Activated B cell treated with CpG ODN at 0.5 μM for 24 hours (primary cell): ENCODE measurements around the gene ABCB6. TPM values are rescaled to one million over a fixed set of nuclear protein-coding genes. Genes with fewer than 3 reads are reported as not detected.

Source experiments
- ATAC-seq: fragments of 200-7000 bp; cut with Tn5 transposase; one replicate; pipeline ENCODE4 v1.10.0; 2021; ENCODE audit warnings: low read depth, mild to moderate bottlenecking, moderate library complexity
- CTCF ChIA-PET: fragments of 350-600 bp; sonication (Branson Sonifier 250); formaldehyde crosslinking; loops from one replicate; lab custom pipeline; 2021; ENCODE audit warnings: antibody characterized with exemption; lab: Charles Lee
- POLR2A ChIA-PET: fragments of 350-600 bp; sonication (Branson Sonifier 250); formaldehyde crosslinking; loops from one replicate; lab custom pipeline; 2021; ENCODE audit warnings: antibody characterized with exemption; lab: Charles Lee
- DNase-seq: peaks from one replicate; pipeline ENCODE4 v3.0.0; 2022
- H3K27ac Mint-ChIP-seq: one replicate; pipeline ENCODE4 v1.8.0; 2020; ENCODE audit warnings: mixed read lengths
- H3K27me3 Mint-ChIP-seq: one replicate; pipeline ENCODE4 v1.8.0; 2021; ENCODE audit warnings: mixed read lengths
- H3K36me3 Mint-ChIP-seq: one replicate; pipeline ENCODE4 v1.8.0; 2021; ENCODE audit warnings: low read depth, mixed read lengths
- H3K4me1 Mint-ChIP-seq: one replicate; pipeline ENCODE4 v1.8.0; 2021; ENCODE audit warnings: mixed read lengths
- H3K4me3 Mint-ChIP-seq: one replicate; pipeline ENCODE4 v1.8.0; 2020; ENCODE audit warnings: mild to moderate bottlenecking, mixed read lengths
- H3K9me3 Mint-ChIP-seq: one replicate; pipeline ENCODE4 v1.8.0; 2020; ENCODE audit warnings: mixed read lengths
- intact Hi-C: fragments of 100-400 bp; cut with micrococcal nuclease; formaldehyde crosslinking; loops from one replicate; pipeline ENCODE4 v1.15.1; 2024
- total RNA-seq: library from RNA; stranded (reverse); gene quantifications from 2 replicates; pipeline ENCODE4 v1.2.3, GENCODE V29; 2022
- TF ChIP-seq, protein P1 (sequence below): fragments of 200-600 bp; IDR thresholded peaks from one replicate; pipeline ENCODE4 v1.8.0; 2022; ENCODE audit warnings: antibody characterized with exemption, mild to moderate bottlenecking

ABCB6 gene
- total RNA-seq, 1 donor from 2014 or later: 16.6 TPM

DNA sequence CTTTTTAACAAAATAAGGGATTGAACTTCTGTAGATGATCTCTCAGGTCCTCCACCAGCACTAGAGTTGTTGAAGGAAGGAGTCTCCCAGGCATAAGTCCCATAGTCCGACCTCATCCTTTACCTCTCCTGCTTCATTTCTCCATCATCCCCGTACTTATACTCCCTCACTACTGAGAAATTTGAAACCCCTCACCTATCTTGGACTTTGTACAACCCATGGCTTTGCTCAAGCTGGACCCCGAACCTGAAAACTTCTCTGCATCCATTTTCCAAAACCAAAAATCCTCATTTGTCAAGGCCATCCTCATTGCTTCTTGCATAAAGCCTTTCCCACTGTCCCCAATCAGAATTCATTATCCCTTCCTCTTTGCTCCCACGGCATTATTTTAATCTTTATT, 57.7 kb downstream of the ABCB6 start:
- peaks cover 27% of the 10 kb centered on the region for H3K36me3 Mint-ChIP-seq
- H3K27ac Mint-ChIP-seq: peak overlapping the region; percentile 98
- intact Hi-C loops: loop anchor here (2.0 to 5.0 kb wide), 2 partner anchors 58 to 264 kb away; partner anchors contain the start of gene ABCB6
- ChIA-PET CTCF (interaction anchor here (2.6 kb wide), 1 partner anchor 131 kb away, joined by 6 read pairs; no protein-coding TSS in a partner anchor), POLR2A (interaction anchor here (0.8 to 1.1 kb wide), 3 partner anchors 13 to 57 kb away, joined by 3 read pairs; no protein-coding TSS in a partner anchor)
- H3K9me3 Mint-ChIP-seq: no peaks in the 10 kb centered on the region
- H3K4me3 Mint-ChIP-seq: peak overlapping the region; percentile 96
- TF ChIP-seq, protein P1, sequence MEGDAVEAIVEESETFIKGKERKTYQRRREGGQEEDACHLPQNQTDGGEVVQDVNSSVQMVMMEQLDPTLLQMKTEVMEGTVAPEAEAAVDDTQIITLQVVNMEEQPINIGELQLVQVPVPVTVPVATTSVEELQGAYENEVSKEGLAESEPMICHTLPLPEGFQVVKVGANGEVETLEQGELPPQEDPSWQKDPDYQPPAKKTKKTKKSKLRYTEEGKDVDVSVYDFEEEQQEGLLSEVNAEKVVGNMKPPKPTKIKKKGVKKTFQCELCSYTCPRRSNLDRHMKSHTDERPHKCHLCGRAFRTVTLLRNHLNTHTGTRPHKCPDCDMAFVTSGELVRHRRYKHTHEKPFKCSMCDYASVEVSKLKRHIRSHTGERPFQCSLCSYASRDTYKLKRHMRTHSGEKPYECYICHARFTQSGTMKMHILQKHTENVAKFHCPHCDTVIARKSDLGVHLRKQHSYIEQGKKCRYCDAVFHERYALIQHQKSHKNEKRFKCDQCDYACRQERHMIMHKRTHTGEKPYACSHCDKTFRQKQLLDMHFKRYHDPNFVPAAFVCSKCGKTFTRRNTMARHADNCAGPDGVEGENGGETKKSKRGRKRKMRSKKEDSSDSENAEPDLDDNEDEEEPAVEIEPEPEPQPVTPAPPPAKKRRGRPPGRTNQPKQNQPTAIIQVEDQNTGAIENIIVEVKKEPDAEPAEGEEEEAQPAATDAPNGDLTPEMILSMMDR: no peak
- ATAC-seq (no peak), DNase-seq (no peak)
- H3K27me3 Mint-ChIP-seq: no peaks in the 10 kb centered on the region
- H3K4me1 Mint-ChIP-seq: peaks cover 16% of the 10 kb centered on the region

DNA sequence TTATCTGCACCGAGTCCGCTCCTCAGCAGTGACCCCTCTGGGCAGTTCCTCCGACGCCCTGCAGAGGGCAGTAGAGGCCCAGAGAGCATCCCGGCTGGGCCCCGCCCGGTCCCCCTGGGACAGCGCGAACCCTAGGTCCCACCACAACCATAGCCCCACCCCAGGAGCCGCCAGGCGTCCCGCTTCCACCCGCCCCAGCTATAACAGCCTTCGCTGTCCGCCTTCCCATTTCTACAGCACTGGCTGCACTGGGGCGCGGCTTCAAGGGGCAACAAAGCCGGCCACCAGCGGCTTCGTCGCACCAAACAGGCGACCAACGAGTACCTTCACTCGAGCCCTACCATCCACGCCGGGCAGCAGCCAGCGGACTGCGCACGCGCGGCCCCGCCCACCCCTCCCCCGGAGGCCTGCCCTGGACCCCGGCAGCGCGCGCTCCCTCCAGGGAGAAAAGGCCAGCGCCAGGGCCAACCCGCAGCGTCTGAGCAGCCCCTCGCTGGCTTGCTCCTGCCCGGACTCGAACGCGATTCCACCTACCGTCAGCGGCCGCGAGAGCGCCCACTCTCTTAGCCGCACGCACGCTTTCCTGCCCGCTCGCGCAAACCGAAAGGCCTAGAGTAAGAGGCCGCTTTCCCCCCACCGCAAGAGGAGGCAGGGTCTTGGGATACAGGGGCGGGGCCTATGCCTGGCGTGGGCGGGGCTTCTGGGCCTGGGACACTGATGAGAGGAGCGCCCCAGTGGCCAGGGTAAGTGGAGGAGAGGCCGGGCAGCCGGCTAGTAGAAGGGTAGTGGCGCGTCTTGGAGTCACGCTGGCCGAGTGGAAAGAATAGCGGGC, 58.4 kb downstream of the ABCB6 start, which contains the start of gene NHEJ1:
TSS of gene NHEJ1 (minus strand) at position 630 of the 832 bp plus-strand sequence. CDS start 2,453 bp downstream, outside the sequence.
- no peaks in the 10 kb centered on the region for H3K9me3 Mint-ChIP-seq
- ATAC-seq: peak; percentile 87
- peaks cover 16% of the 10 kb centered on the region for H3K4me1 Mint-ChIP-seq
- H3K4me3 Mint-ChIP-seq: peak within 1 kb of the TSS; percentile 96
- intact Hi-C loops: loop anchor here (1.0 to 5.0 kb wide), 17 partner anchors 11 to 449 kb away; partner anchors contain the start of genes ABCB6, ANKZF1, ATG9A and CNPPD1
- peak within 1 kb of the TSS; percentile 98 for H3K27ac Mint-ChIP-seq
- peaks cover 27% of the 10 kb centered on the region for H3K36me3 Mint-ChIP-seq
- ChIA-PET CTCF (interaction anchor here (0.6 to 8.3 kb wide), 13 partner anchors 10 to 369 kb away, joined by 3 to 53 read pairs (median 6); partner anchors contain the start of genes CNPPD1, IHH and SLC23A3), POLR2A (interaction anchor here (0.6 to 2.6 kb wide), 15 partner anchors 15 to 381 kb away, joined by 3 to 11 read pairs (median 4); partner anchors contain the start of genes ABCB6, CNPPD1, DNPEP and ZFAND2B)
- TF ChIP-seq, protein P1: peak; percentile 42
- peak; percentile 96 for DNase-seq
- H3K27me3 Mint-ChIP-seq: no peaks in the 10 kb centered on the region

Other genes starting within 250 kb of the ABCB6 start
- not detected in 2 replicates for gene FEV, start 233.8 kb downstream of the ABCB6 start, total RNA-seq
- gene CRYBA2, start 225.5 kb downstream of the ABCB6 start, total RNA-seq: not detected in 2 replicates
- gene CFAP65, start 177.4 kb downstream of the ABCB6 start, total RNA-seq: not detected in 2 replicates
- gene IHH, start 158.0 kb downstream of the ABCB6 start, total RNA-seq: 0.10 TPM in 1 of 2 replicates, not detected in the other
- 19.1 and 25.0 TPM in 2 replicates for gene NHEJ1, start 58.1 kb downstream of the ABCB6 start, total RNA-seq
- 4.5 and 4.9 TPM in 2 replicates for gene SLC23A3, start 48.9 kb downstream of the ABCB6 start, total RNA-seq
- 144 and 147 TPM in 2 replicates for gene CNPPD1, start 42.0 kb downstream of the ABCB6 start, total RNA-seq
- 60.5 and 78.6 TPM in 2 replicates for gene RETREG2, start 40.7 kb downstream of the ABCB6 start, total RNA-seq
- gene ZFAND2B, start 12.2 kb downstream of the ABCB6 start, total RNA-seq: 39.9 and 47.2 TPM in 2 replicates
- gene ATG9A, start 10.7 kb upstream of the ABCB6 start, total RNA-seq: 28.3 and 38.3 TPM in 2 replicates
- gene ANKZF1, start 10.8 kb upstream of the ABCB6 start, total RNA-seq: 96.0 and 105 TPM in 2 replicates
- 4.5 and 4.6 TPM in 2 replicates for gene GLB1L, start 26.5 kb upstream of the ABCB6 start, total RNA-seq
- gene STK16, start 26.5 kb upstream of the ABCB6 start, total RNA-seq: 31.0 and 36.5 TPM in 2 replicates
- 0.20 TPM in 1 of 2 replicates, not detected in the other for gene TUBA4B, start 34.3 kb upstream of the ABCB6 start, total RNA-seq
- 184 and 192 TPM in 2 replicates for gene TUBA4A, start 35.0 kb upstream of the ABCB6 start, total RNA-seq
- 59.0 and 71.1 TPM in 2 replicates for gene DNAJB2, start 60.4 kb upstream of the ABCB6 start, total RNA-seq
- gene PTPRN, start 90.4 kb upstream of the ABCB6 start, total RNA-seq: not detected in 2 replicates
- not detected in 2 replicates for gene RESP18, start 113.8 kb upstream of the ABCB6 start, total RNA-seq
- gene DNPEP, start 169.0 kb upstream of the ABCB6 start, total RNA-seq: 89.0 and 93.4 TPM in 2 replicates
- not detected in 2 replicates for gene DES, start 199.4 kb upstream of the ABCB6 start, total RNA-seq
- gene SPEG, start 215.9 kb upstream of the ABCB6 start, total RNA-seq: 0.09 and 0.42 TPM in 2 replicates